NK-92 (cell line): Measurements from ENCODE around the gene ACTL10.

Source experiments
- DNase-seq: peaks from one replicate; lab custom pipeline; 2025; ENCODE audit not compliant: unreplicated experiment; lab: John Stamatoyannopoulos, UW

Gene ACTL10

DNA sequence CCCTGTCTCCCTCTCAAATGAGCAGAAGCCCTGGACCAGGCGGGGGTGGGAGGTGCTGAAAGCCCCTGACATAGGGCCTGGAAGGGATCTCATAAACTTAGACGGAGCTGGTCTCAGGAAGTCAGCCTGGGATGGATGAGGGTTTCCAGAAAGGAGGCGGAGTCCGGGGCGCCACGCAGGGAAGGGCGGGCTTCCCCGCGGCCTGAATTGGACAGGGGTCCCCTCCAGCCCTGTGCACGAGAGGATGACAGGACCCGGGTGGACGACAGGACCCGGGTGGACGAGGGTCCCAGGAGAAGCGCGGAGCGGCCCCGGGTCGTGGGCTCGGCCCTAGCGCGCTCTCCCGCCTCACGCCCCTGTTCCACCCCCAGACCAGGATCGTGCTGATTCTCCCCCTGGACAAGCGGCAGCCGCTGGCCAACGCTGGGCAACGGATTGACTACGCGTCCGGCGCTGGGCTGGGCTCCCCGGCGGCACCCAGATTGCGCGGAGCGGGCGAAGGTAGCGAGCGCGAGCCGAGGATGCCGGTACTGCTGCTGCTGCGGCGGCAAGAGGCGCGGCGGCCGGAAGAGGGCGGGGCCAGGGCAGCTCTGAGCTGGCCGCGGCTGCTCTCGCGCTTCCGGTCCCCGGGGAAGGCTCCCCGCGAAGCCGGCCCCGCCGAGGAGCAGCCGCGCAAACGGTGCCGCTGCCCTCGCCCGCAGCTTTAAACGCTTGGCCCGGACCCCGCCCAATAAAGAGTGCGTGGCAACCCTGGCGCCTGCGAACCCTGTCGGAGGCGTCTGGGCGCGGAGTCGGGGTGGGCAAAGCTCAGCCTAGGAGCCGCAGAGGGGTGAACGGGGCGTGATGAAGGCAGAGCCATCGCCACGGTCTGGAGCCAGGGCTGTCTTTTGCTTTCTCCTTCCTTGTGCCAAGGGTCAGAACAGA lies 3.3 kb upstream of the ACTL10 start:
- DNase-seq = no peak

GRCh38 chr20:33664085-33664761 lies 2.5 kb upstream of the ACTL10 start:
- DNase-seq = no peak

DNA sequence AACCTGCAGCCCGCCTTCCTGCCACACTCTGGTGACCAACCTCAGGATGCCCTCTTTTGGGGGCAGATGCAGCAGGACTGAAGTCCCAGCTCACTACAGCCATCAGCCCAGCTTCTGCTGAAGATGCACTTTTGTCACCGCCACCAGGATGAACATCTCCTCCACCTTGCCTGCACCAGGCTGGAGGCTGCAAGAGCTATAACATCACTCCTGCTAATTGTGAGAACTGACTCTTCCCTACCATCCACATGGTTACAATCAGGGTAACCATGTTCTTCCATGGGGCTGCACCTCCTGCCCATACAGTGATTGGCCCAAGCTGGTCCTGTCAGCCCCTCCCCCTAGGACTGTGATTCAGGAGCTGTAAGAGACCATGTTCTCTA lies 2.0 kb upstream of the ACTL10 start:
- DNase-seq = no peak

DNA sequence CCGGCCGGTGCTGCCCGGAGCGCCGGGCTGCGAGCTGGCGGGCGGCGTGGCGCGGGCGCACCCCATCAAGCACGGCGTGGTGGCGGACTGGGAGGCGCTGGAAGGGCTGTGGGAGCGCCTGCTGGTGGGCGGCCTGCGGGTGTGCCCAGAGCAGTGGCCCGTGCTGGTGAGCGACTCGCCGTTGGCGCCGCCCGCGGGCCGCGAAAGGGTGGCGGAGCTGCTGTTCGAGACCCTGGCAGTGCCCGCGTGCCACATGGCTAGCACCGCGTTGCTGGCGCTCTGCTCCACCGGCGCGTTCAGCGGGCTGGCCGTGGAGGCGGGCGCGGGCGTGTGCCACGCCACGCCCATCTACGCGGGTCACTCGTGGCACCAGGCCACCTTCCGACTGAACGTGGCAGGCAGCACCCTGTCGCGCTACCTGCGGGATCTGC lies 517 bp downstream of the ACTL10 start:
- no peak for DNase-seq

DNA sequence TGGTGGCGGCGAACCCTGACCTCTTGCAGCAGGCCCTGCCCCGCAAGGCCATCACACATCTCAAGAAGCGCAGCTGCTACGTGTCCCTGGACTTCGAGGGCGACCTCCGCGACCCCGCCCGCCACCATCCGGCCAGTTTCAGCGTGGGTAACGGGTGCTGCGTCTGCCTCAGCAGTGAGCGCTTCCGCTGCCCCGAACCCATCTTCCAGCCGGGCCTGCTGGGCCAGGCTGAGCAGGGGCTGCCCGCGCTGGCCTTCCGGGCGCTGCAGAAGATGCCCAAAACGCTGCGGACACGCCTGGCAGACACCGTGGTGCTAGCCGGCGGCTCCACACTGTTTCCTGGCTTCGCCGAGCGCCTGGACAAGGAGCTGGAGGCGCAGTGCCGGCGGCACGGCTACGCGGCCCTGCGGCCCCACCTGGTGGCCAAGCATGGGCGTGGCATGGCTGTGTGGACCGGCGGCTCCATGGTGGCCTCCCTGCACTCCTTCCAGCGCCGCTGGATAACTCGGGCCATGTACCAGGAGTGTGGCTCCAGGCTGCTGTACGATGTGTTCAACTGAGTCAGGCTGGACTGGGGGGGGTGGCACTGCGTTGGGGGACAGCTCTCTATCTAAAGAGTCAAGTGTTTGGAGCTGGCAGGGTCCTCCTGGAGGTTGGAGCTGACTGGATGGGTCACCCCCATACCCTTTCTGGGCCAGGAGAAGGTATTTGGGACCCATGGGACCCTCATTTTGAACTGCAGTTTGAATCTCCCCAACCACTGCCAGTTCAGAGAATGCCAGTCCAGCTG lies 1.1 kb downstream of the ACTL10 start:
- DNase-seq = no peak

DNA sequence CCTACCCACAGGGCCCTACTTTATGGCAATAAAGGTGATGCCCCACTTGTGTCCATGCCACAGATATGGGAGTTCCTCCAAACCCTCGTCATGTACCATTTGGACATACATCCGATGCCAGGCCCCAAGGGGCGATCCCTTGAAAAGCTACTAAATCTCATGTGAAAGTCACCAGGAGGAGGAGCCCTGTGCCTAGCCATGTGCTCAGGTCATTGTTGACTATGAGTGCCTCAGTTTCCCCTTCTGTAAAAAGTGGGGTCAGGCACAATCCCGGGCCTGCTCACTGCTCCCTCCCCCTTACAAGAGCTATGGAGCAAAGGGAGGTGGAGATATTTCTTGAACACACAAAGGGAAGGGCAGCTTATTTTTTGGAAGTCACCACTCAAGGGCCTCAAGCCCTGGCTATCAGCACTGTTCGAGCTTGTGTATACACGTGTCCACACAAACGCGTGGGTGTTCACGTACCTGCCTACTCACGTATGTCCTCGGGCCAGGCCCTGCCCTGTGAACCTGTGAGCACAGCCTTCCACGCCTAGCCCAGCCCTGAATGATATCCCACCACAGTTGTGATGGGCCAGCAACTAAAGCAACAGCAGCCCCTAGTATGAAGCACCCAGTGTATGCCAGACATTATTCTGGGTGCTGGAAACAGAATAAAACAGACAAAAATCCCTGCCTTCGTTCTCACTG lies 1.9 kb downstream of the ACTL10 start:
- no peak for DNase-seq

GRCh38 chr20:33669224-33669623 lies 2.5 kb downstream of the ACTL10 start:
- DNase-seq = no peak

- no peak for DNase-seq
These were observed 3.3 kb downstream of the ACTL10 start for GRCh38 chr20:33669873-33670640.

GRCh38 chr20:33670715-33671499 lies 4.2 kb downstream of the ACTL10 start:
- no peak for DNase-seq

- DNase-seq = no peak
These were observed 5.0 kb downstream of the ACTL10 start for GRCh38 chr20:33671573-33672288.

DNA sequence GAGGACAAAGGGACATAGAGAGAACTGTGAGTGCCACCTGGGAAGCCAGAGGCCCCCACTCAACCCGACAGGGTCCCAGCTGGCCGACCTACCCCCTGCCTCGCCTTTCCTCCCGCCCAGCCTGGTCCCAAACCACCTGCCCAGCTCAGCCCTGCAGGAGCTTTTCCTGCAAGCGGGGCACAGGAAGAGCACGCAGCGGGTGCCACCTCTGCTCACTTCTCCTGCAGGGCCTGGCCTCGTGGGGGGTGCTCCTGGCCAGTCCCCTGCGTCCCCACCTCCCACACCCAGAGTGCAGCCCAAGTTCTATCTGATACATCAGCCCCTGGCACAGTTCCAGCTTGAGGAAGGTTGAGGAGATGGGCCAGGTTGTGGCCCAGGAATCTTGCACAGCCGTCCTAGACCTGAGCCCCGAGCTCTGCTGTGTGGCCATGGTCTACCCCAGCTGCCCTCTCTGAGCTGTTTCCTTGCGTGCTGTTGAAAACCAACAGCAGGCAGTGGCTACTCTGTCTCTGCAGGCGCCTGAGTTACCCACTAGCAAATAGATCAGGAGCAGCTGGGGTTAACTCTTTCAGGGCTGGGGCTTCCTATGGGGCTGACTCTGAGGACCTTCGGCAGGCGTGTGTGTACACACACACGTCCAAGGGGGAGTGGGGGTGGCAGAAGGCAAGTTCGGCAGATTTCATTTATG lies 5.8 kb downstream of the ACTL10 start:
- DNase-seq = no peak

- DNase-seq = no peak
These were observed 6.3 kb downstream of the ACTL10 start for GRCh38 chr20:33673114-33673409.

DNA sequence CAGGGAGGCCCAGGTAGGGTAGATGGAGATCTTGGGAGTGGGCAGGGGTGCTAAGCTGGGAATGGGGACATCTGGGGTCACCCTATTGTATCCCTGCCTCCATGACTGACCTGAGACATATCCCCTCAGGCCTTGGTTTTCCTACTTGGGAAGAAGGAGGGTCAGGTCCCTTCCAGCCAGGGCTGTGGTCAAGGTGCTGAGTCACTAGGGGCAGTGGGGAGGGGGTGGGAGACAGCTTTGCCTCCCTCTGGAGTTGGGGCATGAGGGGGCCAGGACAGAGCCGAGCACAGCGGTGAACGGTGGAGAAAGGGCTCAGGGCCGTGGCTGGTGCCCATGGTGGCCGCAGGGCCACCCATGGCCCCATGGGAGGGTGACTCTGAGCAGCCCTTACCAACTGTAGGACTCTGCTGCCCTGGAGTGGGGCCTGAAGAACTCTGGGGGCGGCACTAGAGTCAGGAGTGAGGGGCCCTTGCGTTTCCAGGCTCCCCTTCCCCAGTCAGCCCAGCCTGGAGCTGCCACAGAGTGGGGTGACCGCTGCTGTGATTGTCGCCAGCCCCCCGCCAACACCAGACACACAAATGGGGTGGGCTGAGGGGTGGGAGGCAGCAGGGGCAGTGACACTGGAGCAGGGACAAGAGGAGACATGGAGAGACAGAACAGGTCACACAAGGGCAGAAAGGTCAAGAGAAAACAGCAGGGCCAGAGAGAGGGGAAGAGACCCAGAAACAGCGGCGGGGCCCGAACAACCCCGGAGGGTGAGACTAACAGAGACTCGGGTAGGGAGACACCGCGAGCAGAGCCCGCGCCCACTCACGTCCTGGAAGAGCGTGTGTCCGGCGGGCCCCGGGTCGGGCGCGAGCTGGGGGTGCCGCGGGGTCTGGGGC lies 6.9 kb downstream of the ACTL10 start:
- DNase-seq = no peak

- no peak for DNase-seq
These were observed 7.8 kb downstream of the ACTL10 start, which contains the start of gene NECAB3 for GRCh38 chr20:33674294-33675135. Gene NECAB3 (minus strand): TSS chr20:33674428. CDS start chr20:33674352, 76 bp downstream.

- DNase-seq = no peak
These were observed 8.6 kb downstream of the ACTL10 start for GRCh38 chr20:33675136-33675959.

DNA sequence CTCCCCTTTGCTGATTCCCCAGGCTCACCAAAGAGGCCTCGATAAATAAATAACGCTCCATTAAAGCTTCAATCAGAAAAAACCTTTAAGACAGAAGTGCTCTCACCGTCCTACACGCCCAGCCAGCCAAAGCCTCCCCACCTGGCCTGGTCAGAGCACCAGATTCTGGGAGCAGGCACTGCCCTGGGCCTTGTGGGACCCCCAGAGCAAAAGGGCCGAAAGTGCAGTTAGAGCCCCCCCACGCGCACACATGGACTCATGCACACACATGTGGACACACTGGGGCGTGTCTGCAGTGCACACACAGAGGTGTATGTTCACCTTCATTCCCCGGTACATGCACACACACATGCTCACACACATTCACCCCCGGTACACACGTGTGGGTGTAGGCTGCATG lies 9.4 kb downstream of the ACTL10 start:
- no peak for DNase-seq
